GM18861 (cell line): Measurements from ENCODE around the gene FOXL3.
"Not testable (repeated sequence)": the region's sequence is repeated elsewhere in the genome, so short reads cannot be mapped to it uniquely, and the experiment has no call there.

ENCODE experiments used
- ATAC-seq: cut with Tn5 transposase; IDR thresholded peaks from one replicate; pipeline ENCODE4 v1.9.1; 2021; ENCODE audit not compliant: unreplicated experiment

FOXL3 gene

DNA sequence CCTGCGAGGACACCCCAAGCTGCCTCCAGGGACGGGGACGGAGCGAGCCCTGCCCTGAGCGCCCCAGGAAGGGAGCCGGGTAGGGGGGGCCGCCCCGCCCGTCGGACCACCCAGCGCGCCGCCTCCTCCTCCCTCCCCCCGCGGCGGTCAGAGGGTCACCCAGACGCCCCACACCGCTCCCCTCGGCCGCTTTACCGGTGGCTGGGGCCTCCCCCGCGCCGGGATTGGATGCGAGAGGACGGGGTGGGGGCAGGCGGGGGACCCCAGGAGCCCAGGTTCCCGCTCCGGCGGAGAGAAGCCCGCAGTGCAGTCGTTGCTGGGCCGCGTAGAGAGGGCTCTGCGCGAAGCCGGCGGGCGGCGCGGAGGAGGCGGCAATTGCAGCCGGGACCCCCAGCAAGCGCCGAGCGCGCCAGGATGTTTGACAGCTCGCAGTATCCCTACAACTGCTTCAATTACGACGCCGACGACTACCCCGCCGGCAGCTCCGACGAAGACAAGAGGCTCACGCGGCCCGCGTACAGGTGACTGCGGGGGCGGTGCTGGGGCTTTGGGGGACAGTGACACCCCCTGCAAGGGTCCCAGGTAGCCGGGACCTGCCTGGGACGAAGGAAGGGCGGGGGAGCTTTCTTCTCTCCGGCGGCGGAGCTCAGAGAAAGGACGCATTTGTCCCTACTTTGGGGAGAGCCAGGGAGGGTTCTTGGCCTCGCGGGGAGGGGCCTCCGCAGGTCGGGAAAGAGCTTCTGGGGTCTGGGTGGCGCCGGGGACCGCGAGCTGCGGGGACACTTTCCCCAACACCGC lies at the start of gene FOXL3:
TSS of gene FOXL3 (plus strand) at position 415 of the 798 bp plus-strand sequence. CDS start at position 415, 0 bp downstream.
- ATAC-seq = no peak

- no peak for ATAC-seq
Observed at GRCh38 chr7:240887-241421, 49.0 kb upstream of the FOXL3 start.

GRCh38 chr7:241513-241912 lies 48.5 kb upstream of the FOXL3 start:
- no peak for ATAC-seq

DNA sequence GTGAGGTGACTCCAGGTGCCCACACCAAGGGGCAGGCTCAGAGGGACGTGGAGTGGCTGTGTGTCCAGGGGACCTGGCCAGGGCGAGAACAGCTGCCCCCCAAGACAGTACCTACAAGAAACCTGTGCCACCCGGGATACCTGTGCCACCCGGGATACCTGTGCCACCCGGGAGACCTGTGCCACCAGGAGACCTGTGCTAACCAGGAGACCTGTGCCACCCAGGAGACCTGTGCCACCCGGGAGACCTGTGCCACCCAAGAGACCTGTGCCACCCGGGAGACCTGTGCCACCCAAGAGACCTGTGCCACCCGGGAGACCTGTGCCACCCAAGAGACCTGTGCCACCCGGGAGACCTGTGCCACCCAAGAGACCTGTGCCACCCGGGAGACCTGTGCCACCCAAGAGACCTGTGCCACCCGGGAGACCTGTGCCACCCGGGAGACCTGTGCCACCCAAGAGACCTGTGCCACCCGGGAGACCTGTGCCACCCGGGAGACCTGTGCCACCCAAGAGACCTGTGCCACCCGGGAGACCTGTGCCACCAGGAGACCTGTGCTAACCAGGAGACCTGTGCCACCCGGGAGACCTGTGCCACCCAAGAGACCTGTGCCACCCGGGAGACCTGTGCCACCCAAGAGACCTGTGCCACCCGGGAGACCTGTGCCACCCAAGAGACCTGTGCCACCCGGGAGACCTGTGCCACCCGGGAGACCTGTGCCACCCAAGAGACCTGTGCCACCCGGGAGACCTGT lies 47.0 kb upstream of the FOXL3 start:
- ATAC-seq = not testable (repeated sequence)

GRCh38 chr7:243580-243978 lies 46.4 kb upstream of the FOXL3 start:
- not testable (repeated sequence) for ATAC-seq

GRCh38 chr7:244974-245373 lies 45.0 kb upstream of the FOXL3 start:
- no peak for ATAC-seq

DNA sequence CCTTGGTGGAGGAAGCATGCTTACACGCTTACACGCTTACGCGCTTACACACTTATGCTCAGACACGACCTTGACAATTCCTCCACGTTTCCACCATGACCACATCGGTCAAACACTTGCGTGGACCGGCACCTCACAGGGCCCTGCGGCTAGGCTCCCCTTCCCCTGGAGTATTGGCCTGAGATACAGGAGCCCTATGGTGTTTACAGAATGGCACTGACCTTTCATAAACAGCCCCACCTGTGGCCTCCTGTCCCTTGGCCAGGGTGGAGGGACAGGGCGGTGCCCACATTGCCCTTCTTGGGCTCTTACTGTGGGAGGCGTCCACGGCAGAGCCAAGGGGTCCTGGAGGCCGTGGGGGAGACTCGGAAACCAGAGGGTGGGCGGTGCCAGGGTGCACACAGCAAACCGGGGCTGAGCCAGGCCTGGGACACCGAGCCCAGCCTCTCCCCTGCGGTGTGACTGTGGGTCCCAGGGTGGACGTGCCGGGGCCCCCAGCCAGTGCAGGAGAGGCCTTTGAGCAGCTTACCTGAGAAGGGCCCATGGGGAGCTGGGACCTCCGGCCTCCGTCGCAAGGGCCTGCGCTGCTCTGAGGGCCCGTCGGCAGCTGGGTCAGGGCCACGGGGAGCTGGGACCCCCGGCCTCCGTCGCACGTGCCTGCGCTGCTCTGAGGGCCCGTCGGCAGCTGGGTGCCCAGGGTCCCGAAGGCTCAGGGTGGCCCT lies 44.2 kb upstream of the FOXL3 start:
- ATAC-seq = no peak

- no peak for ATAC-seq
Observed at GRCh38 chr7:246451-246850, 43.5 kb upstream of the FOXL3 start.

DNA sequence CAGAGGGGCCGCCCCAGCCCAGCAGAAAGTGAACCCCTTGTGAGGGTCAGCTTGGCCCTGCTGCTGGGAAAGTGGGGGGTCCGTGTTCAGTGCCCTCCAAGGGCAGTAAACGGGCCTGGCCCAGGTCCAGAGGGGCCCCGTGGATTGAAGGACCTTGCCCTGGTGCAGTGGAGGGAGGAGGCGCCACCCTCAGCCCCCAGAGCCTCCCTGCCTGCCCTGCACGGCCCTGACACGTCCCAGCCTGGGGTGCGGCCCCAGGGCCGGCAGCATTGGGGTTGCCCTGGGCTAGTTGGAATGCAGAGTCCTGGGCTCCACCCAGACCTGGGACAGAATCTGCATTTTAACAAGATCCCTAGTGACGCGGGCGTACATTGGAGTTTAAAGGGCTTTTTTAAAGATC lies 42.8 kb upstream of the FOXL3 start:
- ATAC-seq = no peak

- ATAC-seq = no peak
Observed at GRCh38 chr7:247636-248035, 42.3 kb upstream of the FOXL3 start.

- no peak for ATAC-seq
Observed at GRCh38 chr7:248732-249435, 41.1 kb upstream of the FOXL3 start.

- no peak for ATAC-seq
Observed at GRCh38 chr7:249989-250388, 40.0 kb upstream of the FOXL3 start.

GRCh38 chr7:250523-250922 lies 39.4 kb upstream of the FOXL3 start:
- ATAC-seq = no peak

GRCh38 chr7:251005-251404 lies 39.0 kb upstream of the FOXL3 start:
- ATAC-seq = no peak

GRCh38 chr7:251446-252175 lies 38.4 kb upstream of the FOXL3 start:
- ATAC-seq = no peak

DNA sequence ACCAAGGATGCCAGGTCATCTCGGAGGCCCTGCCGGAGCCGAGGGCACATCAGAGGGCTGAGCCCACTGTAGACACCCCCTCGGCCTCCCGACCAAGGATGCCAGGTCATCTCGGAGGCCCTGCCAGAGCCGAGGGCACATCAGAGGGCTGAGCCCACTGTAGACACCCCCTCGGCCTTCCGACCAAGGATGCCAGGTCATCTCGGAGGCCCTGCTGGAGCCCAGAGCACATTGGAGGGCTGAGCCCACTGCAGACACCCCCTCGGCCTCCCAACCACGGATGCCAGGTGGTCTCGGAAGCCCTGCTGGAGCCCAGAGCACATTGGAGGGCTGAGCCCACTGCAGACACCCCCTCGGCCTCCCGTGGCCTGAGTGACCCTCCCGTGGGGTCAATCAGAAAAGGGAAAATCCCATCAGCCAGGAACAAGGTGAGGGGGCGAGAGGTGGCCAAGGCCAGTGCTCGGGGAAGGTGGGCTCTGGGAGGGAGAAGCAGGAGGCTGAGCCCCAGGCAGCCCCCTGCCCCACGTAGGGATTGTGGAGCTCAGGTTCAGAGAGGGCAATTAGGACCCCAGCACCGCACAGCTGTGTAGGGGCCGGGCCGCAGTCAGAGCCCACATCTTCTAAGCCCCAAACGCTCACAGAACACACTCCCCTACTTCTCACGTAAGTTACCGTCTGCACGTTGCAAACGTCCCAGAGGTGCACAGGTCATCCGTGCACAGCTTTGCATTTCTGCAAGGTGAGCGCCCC lies 37.6 kb upstream of the FOXL3 start:
- ATAC-seq = no peak

DNA sequence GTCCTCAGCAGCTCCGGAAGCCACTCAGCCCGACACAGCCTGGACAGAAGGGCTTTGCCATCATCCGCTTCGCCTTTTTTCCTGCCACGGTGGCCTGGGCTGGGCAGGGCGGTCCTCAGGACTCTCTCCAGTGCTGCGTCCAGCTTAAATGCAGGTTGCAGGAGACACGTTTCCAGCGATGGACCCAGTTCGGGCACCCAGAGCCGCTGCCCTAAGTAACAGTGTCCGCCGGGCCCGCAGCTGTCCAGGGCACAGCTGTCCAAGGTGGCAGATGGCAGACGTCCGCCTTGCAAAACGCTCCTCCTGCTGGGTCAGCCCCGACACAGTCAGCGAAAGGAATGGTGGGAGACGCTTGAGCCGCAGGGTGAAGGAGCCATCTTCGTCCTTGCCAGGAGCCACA lies 37.0 kb upstream of the FOXL3 start:
- ATAC-seq = no peak

GRCh38 chr7:253581-254336 lies 36.2 kb upstream of the FOXL3 start:
- no peak for ATAC-seq
